IMR-90 (cell line): Measurements from ENCODE around the gene VRK2. TPM values are rescaled to one million over a fixed set of nuclear protein-coding genes. Genes with fewer than 3 reads are reported as not detected.

Experiments
- ATAC-seq: fragments of 200-7000 bp; cut with Tn5 transposase; 2 replicates; pipeline ENCODE4 v1.9.1; 2020; ENCODE audit warnings: low read depth, mild to moderate bottlenecking, moderate library complexity
- BruUV-seq: library from RNA; stranded (reverse); fragments of 400-500 nt; replicated peaks from 2 replicates; lab custom pipeline; 2021; lab: Mats Ljungman, UMichigan
- CTCF ChIA-PET: fragments of 300-600 bp; formaldehyde crosslinking; extraction: SDS; loops from one replicate; lab custom pipeline; 2021; ENCODE audit warnings: antibody characterized with exemption; lab: Yijun Ruan, JAX
- POLR2A ChIA-PET: fragments of 300-600 bp; sonication (Branson Sonifier 250); formaldehyde crosslinking; loops from one replicate; lab custom pipeline; 2022; ENCODE audit warnings: antibody characterized with exemption; ENCODE audit not compliant: unreplicated experiment; lab: Charles Lee
- DNase-seq: peaks from one replicate; pipeline ENCODE4 v3.0.0; 2013
- H2AFZ ChIP-seq: replicated peaks from 2 replicates; pipeline ENCODE3; 2013; ENCODE audit warnings: low read length, mild to moderate bottlenecking; ENCODE audit not compliant: poor library complexity
- H2AK5ac ChIP-seq: 2 replicates; pipeline ENCODE4 v1.6.1; 2013; ENCODE audit warnings: low read depth, low read length, inconsistent platforms
- H2AK9ac ChIP-seq: replicated peaks from 2 replicates; pipeline ENCODE3; 2013; ENCODE audit warnings: mild to moderate bottlenecking, low read depth, low read length, moderate library complexity; ENCODE audit not compliant: poor library complexity
- H2BK120ac ChIP-seq: 2 replicates; pipeline ENCODE4 v1.6.1; 2013; ENCODE audit warnings: low read depth, low read length, inconsistent platforms
- H2BK15ac ChIP-seq: 3 replicates; pipeline ENCODE4 v1.6.1; 2013; ENCODE audit warnings: low read depth, low read length, inconsistent platforms
- H2BK20ac ChIP-seq: 2 replicates; pipeline ENCODE4 v1.6.1; 2013; ENCODE audit warnings: low read depth, mild to moderate bottlenecking, inconsistent platforms, low read length, moderate library complexity
- H2BK5ac ChIP-seq: 2 replicates; pipeline ENCODE4 v1.6.1; 2013; ENCODE audit warnings: mild to moderate bottlenecking, low read depth, low read length, inconsistent platforms; ENCODE audit not compliant: poor library complexity, severe bottlenecking
- H3K14ac ChIP-seq: replicated peaks from 2 replicates; pipeline ENCODE4 v1.6.1; 2013; ENCODE audit warnings: low read depth, low read length, inconsistent platforms
- H3K18ac ChIP-seq: 2 replicates; pipeline ENCODE4 v1.6.1; 2013; ENCODE audit warnings: low read depth, low read length, control low read depth
- H3K23ac ChIP-seq: 2 replicates; pipeline ENCODE4 v1.6.1; 2013; ENCODE audit warnings: low read depth, low read length, inconsistent platforms
- H3K27ac ChIP-seq: 2 replicates; pipeline ENCODE4 v1.5.1; 2013; ENCODE audit warnings: mild to moderate bottlenecking, control low read depth, low read length; ENCODE audit not compliant: insufficient read depth
- H3K27me3 ChIP-seq: 2 replicates; pipeline ENCODE4 v1.6.1; 2013; ENCODE audit warnings: low read length; ENCODE audit not compliant: control insufficient read depth, insufficient read depth
- H3K36me3 ChIP-seq: 2 replicates; pipeline ENCODE4 v1.6.1; 2013; ENCODE audit warnings: low read length, mixed read lengths; ENCODE audit not compliant: control insufficient read depth, insufficient read depth
- H3K4ac ChIP-seq: 2 replicates; pipeline ENCODE4 v1.6.1; 2013; ENCODE audit warnings: low read depth, low read length, inconsistent platforms
- H3K4me1 ChIP-seq: 2 replicates; pipeline ENCODE4 v1.6.1; 2013; ENCODE audit warnings: low read length, mixed read lengths; ENCODE audit not compliant: control insufficient read depth, insufficient read depth
- H3K4me2 ChIP-seq: 2 replicates; pipeline ENCODE4 v1.6.1; 2013; ENCODE audit warnings: low read depth, mild to moderate bottlenecking, control low read depth, low read length, moderate library complexity
- H3K4me3 ChIP-seq: 2 replicates; pipeline ENCODE4 v1.5.1; 2013; ENCODE audit warnings: low read depth, mild to moderate bottlenecking, control low read depth, low read length, moderate library complexity; ENCODE audit not compliant: insufficient read depth
- H3K56ac ChIP-seq: 2 replicates; pipeline ENCODE4 v1.6.1; 2013; ENCODE audit warnings: low read length, inconsistent platforms; ENCODE audit not compliant: insufficient read depth; ENCODE audit errors: extremely low read depth
- H3K79me1 ChIP-seq, 2 experiments: 2 replicates each; pipeline ENCODE4 v1.6.1; 2013; ENCODE audit warnings: low read length in 2 of 2, inconsistent platforms in 1 of 2, low read depth in 1 of 2
- H3K9ac ChIP-seq: 2 replicates; pipeline ENCODE4 v1.6.1; 2013; ENCODE audit warnings: low read depth, low read length, control low read depth
- H3K9me1 ChIP-seq: 2 replicates; pipeline ENCODE4 v1.6.1; 2013; ENCODE audit warnings: low read length, inconsistent platforms; ENCODE audit not compliant: insufficient read depth
- H3K9me3 ChIP-seq: 2 replicates; pipeline ENCODE4 v1.6.1; 2013; ENCODE audit warnings: low read length; ENCODE audit not compliant: control insufficient read depth, insufficient read depth
- H4K20me1 ChIP-seq: 2 replicates; pipeline ENCODE4 v1.6.1; 2013; ENCODE audit warnings: low read length, inconsistent platforms; ENCODE audit not compliant: insufficient read depth
- H4K5ac ChIP-seq: 2 replicates; pipeline ENCODE4 v1.6.1; 2013; ENCODE audit warnings: mild to moderate bottlenecking, low read depth, low read length, control low read depth
- H4K8ac ChIP-seq, 2 experiments: 2 replicates each; pipeline ENCODE4 v1.6.1; 2013; ENCODE audit warnings: low read depth in 2 of 2, low read length in 2 of 2, control low read depth in 1 of 2, inconsistent platforms in 1 of 2
- H4K91ac ChIP-seq: 2 replicates; pipeline ENCODE4 v1.6.1; 2013; ENCODE audit warnings: low read depth, low read length, inconsistent platforms; ENCODE audit not compliant: insufficient read depth
- CEBPB ChIP-seq: IDR thresholded peaks from 2 replicates; pipeline ENCODE4 v1.6.1; 2012; ENCODE audit warnings: low read depth, low read length, improper control_type of control experiment
- CTCF ChIP-seq: conservative IDR thresholded peaks from 2 replicates; pipeline ENCODE4 v1.5.1; 2012; ENCODE audit warnings: mild to moderate bottlenecking, low read depth, low read length, improper control_type of control experiment
- ELK1 ChIP-seq: fragments of 150-350 bp; IDR thresholded peaks from 2 replicates; pipeline ENCODE4 v1.6.1; 2016; ENCODE audit warnings: low read depth, mild to moderate bottlenecking, low read length, moderate library complexity, borderline replicate concordance
- MAFK ChIP-seq: IDR thresholded peaks from 2 replicates; pipeline ENCODE4 v1.6.1; 2012; ENCODE audit warnings: low read depth, low read length, improper control_type of control experiment
- MAZ ChIP-seq: IDR thresholded peaks from 2 replicates; pipeline ENCODE4 v1.6.1; 2012; ENCODE audit warnings: low read depth, mild to moderate bottlenecking, low read length, improper control_type of control experiment, moderate library complexity, borderline replicate concordance
- POLR2A ChIP-seq: IDR thresholded peaks from 2 replicates; pipeline ENCODE4 v1.6.1; 2012; ENCODE audit warnings: mild to moderate bottlenecking, low read depth, low read length
- RAD21 ChIP-seq: IDR thresholded peaks from 2 replicates; pipeline ENCODE4 v1.6.1; 2012; ENCODE audit warnings: low read length, improper control_type of control experiment
- RCOR1 ChIP-seq: IDR thresholded peaks from 2 replicates; pipeline ENCODE4 v1.6.1; 2012; ENCODE audit warnings: mild to moderate bottlenecking, low read length, improper control_type of control experiment; ENCODE audit not compliant: insufficient replicate concordance
- WGBS, 2 experiments: methylation state at CpG; one replicate each; pipeline versions ENCODE4 v1.1.5 to v1.1.7; 2013; ENCODE audit warnings: missing lambda C conversion rate in 2 of 2; ENCODE audit not compliant: insufficient read length in 1 of 2; ENCODE audit errors: extremely low coverage in 2 of 2; 5-methylcytosine and 5-hydroxymethylcytosine counted together
- dilution Hi-C: fragments of 300-500 bp; cut with HindIII; formaldehyde crosslinking; loops from one replicate; pipeline ENCODE4 v1.14.3; 2018; ENCODE audit warnings: low sequenced_read_pairs; ENCODE audit not compliant: unreplicated experiment
- in situ Hi-C: fragments of 300-500 bp; cut with MboI; formaldehyde crosslinking; loops from 3 replicates; pipeline ENCODE4 v1.14.3; 2019; ENCODE audit warnings: low sequenced_read_pairs, inconsistent platforms, mixed read lengths
- intact Hi-C: fragments of 100-400 bp; cut with micrococcal nuclease; formaldehyde crosslinking; loops from 2 replicates; pipeline ENCODE4 v1.10.0; 2022
- polyA plus RNA-seq, 3 experiments: library from polyadenylated mRNA; depleted of rRNA; stranded (reverse); fragments of >200 nt; gene quantifications; 2 replicates each; pipeline ENCODE4 v1.2.3, GENCODE V29; 2012; ENCODE audit warnings: low replicate concordance in 1 of 3
- total RNA-seq: library from RNA; depleted of rRNA; stranded (reverse); fragments of >200 nt; gene quantifications from 2 replicates; pipeline ENCODE4 v1.2.3, GENCODE V29; 2012

Gene VRK2
- total and polyA plus RNA-seq, 2 of the 4 experiments (the other 2 are of a cell fraction): 12.2 to 22.8 TPM

DNA sequence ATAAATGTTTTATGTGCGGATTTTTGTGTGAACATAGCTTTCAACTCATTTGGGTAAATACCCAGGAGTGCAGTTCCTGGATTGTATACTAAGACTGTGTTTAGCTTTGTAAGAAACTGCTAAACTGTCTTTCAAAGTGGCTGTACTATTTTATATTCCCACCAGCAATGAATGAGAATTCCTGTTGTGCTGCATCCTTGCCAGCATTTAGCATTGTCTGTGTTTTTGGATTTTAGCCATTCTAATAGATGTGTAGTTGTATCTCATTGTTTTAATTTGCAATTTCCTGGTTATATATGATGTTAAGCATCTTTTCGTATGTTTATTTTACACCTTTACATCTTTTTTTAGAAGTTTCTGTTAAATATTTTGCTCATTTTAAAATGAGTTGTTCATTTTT is 24.2 kb downstream of the VRK2 start:
- intact Hi-C loops: no loop called here
- ChIA-PET CTCF (no interaction called here), POLR2A (no interaction called here)
- Histone ChIP-seq H4K8ac (no peak overlapping the region), H4K91ac (no peak overlapping the region), H3K4me3 (no peak overlapping the region), H3K18ac (no peak overlapping the region), H2AK5ac (no peak overlapping the region), H3K4me2 (no peak overlapping the region), H2AK9ac (no peak overlapping the region), H3K23ac (no peak overlapping the region), H4K5ac (no peak overlapping the region), H2BK15ac (no peak overlapping the region), H3K14ac (no peak overlapping the region), H3K56ac (no peak overlapping the region), H3K27ac (no peak overlapping the region), H3K9ac (no peak overlapping the region), H3K4me1 (no peaks in the 10 kb centered on the region), H3K9me1 (0 out of 2 replicates have a peak, but pooled peaks cover 3% of the 10 kb centered on the region), H2AFZ (no peak overlapping the region), H2BK20ac (no peak overlapping the region), H2BK5ac (no peak overlapping the region), H3K4ac (no peak overlapping the region), H4K20me1 (no peaks in the 10 kb centered on the region), H3K36me3 (no peaks in the 10 kb centered on the region; the same call in 1 of the 2 replicates), H3K9me3 (no peaks in the 10 kb centered on the region), H2BK120ac (no peak overlapping the region), H3K27me3 (no peaks in the 10 kb centered on the region), H3K79me1 (peaks cover 16 to 30% of the 10 kb centered on the region in 2 experiments; a peak in 3 of 4 replicates)
- no peak for DNase-seq
- WGBS, 2 experiments: no CpG with 5 or more reads among the region's 2 CpGs
- in situ Hi-C loops: no loop called here
- no peak for ATAC-seq
- no peak for TF ChIP-seq MAFK
- no peak for TF ChIP-seq CTCF
- TF ChIP-seq ELK1: no peak
- TF ChIP-seq RAD21: no peak
- TF ChIP-seq MAZ: no peak
- no peak for TF ChIP-seq CEBPB
- no peak for TF ChIP-seq POLR2A
- no peak for TF ChIP-seq RCOR1
- BruUV-seq: no TSS peak
- dilution Hi-C loops: no loop called here
